Activated CD4-positive, alpha-beta T cell treated with anti-CD3 and anti-CD28 coated beads, Interleukin-2, amount 50 U/mL, for 48 hours (primary cell): ENCODE results near the gene NRSN1.
"Not testable (repeated sequence)": the region's sequence is repeated elsewhere in the genome, so short reads cannot be mapped to it uniquely, and the experiment has no call there.

ENCODE experiments used
- DNase-seq, 2 experiments: peaks; one replicate each; pipeline ENCODE4 v3.0.0-alpha.2; 2020

Gene NRSN1, protein sequence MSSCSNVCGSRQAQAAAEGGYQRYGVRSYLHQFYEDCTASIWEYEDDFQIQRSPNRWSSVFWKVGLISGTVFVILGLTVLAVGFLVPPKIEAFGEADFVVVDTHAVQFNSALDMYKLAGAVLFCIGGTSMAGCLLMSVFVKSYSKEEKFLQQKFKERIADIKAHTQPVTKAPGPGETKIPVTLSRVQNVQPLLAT

DNA sequence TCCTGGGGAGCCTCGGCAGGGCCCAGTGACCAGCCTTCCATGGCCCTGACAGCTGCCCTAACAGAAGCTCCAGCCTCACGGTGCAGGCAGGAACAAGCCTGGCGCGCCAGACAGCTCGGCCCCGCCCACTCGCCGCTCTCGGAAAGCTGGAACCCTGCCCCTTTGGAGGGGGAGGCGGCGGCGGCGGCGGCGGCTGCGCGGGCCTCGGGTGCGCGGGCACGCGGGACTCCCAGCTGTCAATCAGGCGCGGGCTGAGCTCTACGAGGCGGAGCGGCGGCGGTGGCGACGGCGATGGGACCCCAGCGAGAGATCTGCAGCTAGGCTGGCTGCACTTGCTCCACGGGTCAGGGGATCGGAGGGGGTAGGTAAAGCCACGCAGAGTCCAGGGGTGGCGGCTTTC lies at the start of gene NRSN1:
Gene NRSN1 (plus strand): TSS at position 236 of the 400 bp plus-strand sequence. CDS start 8,113 bp downstream, outside the sequence.
- DNase-seq = peak; percentile 8 to 9

DNA sequence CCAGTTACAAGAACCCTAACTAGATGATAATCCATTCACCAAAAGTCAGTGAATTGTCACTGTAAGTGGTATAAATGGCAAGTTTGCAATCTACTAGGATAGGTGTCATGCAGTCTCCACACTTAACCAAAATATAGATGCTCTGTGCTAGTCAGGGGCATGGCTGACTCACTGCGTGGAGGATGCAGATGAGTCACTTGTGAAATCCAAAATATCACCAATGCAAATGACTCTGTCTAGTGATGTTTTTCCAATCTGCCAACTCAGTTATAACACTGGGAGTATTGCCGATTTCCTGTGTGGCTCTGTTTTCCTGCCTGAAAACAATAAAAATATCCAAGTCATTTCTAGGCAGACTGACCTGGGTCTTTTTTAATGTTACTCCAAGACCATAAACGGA lies 47.8 kb upstream of the NRSN1 start:
- DNase-seq = no peak

DNA sequence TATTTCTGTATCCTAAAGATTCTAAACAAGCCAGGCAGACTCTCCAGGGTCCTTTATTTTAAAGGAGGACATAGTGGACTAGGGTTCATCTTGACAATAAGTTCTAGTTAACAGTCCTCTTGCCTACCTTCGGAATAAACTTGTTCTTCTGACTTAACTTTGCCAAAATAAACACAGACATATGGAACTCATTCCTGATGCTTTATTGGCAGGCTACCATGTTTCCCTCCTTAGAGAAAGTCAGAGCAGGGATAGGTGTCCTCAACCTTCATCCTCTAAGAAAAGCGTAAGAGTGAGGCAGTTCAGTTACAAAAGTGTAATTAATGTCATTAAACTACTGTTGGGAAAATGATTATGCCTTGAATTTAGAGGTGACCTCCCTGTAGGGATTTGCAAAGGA lies 46.9 kb upstream of the NRSN1 start:
- no peak for DNase-seq

DNA sequence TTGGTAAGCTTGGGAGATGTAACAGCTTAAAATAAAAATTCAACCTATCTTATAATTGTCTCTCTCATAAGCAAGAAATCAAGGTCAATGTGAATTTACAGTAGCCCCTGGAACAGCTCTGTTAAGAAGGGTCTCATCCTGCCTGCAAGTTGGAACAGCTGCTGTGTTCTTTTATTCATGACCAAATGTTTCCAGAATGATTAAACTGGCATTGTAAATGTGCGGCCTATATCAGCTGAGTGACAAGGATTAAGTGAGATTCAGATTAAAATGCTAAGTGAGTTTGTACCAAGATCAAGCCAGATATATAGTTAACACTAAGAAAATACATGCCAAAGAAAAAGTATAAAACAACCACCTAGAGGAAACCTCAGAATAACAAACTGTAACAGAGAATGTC lies 45.3 kb upstream of the NRSN1 start:
- DNase-seq = no peak

DNA sequence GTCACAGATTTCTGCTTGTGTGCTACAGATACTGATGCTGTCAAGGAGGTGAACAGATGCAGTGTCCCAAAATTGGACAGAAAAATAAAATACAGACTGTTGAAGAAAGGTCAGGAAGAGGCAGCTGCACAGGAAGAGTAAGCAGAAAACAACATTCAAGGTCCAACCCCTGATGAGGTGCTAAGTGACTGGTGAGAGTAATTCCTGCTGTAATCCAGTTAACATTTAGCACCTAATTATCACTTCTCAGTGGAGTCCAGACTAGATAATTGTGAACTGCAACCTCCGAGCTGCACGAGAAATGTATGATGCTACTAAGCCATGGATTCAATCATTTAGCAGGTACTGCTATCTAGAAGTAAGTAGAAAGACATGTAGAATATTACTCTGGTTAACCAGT lies 36.3 kb upstream of the NRSN1 start:
- DNase-seq = no peak

DNA sequence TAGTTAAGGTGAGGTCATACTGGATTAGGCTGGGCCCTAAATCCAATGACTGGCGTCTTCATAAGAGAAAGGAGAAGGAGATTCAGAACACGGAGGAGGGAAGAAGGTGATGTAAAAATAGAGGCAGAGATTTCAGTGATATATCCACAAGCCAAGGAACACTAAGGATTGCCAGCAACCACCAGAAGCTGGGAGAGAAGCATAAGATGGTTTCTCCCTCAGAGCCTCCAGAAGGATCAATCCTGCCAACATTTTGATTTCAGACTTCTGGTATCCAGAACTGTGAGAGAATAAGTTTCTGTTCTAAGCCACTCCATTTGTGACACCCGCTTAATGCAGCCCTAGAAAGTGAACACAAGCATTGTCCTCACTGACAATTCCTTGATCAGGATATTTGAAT lies 33.6 kb upstream of the NRSN1 start:
- no peak for DNase-seq

DNA sequence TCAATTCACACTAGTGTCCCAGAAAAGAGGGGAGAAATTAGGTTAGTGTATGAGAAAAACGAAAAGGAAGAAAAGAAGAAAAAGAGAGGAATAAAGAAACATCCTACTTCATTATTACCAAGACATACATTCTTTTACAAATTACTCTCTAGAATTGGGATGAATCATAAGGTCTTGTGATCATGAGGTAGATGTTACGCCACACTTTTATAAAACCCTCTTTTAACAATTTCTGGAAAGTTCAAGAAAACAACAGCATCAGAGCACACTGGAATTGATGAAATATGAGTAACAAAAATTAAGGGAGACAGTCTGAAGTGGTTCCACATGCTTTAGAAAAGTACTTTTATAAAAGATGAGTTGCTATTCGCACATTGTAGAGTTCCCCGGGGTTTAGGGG lies 32.6 kb upstream of the NRSN1 start:
- no peak for DNase-seq

DNA sequence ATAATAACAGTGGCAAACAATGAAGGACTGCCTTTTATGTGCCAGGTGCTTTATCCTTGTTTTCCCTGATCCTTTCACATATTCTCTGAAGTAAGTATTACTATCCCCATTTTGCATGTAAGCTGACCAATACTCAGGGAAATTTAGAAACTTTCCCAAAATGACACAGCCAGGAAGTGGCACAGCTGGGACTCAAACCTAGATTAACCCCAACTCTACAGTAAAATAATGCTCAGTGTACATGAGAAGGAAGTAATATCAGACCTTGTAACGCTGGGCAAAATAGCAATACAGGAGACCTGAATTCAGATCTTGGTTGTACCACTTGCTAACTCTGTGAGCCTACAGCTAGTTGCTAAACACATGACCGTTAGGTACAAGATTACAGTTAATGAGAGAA lies 26.8 kb upstream of the NRSN1 start:
- no peak for DNase-seq

DNA sequence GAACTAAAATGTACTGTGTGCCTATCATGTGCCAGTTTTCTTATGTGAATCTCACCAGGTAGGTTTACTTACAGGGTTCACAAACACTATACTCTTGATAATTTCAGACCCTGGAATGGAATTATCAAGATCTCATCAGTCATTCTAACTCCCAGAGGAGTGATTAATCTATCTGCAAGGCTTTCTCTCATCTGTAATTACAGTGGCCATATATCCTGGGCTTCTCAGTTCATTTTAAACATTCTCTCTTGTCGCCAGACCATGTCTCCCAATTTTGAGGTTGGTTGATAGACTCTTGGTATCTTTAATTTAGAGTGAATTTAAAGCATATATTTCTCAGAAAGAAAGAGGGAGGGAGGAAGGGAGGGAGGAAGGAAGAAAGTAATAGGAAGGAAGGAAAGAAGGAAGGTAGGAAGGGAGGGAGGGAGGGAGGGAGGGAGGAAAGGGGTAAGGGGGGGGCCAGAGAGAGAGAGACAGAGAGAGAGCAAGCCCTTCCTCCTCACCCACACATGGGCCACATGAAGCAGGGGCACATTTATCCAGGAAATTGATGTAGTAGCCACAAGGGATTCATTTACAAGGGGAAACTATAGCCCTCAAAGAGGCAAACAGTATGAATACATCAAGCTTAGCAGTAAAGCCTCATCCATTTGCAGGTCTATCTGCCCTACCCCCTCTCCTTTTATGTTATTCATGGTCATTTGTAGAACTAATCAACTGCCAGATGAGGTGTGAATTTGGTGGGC lies 25.8 kb upstream of the NRSN1 start:
- DNase-seq = no peak

DNA sequence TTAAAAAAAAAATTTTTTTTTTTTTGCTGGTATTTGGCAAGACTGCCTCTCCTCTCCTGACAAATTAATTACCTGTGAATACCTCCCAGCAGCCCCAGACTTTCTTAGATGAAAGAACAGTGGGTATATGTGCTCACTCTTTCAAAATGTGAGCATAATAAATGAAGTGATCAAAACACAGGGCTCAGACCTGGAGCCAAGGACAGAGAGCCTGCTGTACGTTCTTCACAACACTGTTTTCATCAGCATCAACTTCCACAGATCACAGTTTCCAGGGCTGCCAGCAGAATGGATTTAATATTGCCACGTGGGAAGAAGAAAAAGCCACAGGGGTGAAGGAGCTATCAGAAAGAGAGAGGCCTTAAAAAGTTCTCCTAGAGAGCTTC lies 25.3 kb upstream of the NRSN1 start:
- DNase-seq = no peak

DNA sequence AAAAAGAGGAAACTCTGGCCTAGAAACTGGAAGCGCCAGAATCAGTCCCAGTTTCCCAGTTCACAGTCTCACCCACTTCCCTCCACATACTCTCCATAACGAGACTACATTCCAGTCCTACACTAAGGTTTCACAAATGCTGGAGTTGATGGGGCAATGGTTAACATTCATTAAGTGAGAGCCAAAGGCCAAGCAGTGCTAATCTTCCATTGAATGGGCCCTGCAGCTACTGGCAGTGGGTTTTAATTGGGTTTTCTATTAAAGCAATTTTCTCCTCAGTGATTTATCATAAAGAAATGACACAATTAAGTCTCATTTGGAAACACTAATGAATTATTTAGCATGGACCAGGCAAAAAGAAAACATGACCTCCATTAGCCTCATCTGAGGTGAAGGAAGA lies 20.8 kb upstream of the NRSN1 start:
- no peak for DNase-seq

DNA sequence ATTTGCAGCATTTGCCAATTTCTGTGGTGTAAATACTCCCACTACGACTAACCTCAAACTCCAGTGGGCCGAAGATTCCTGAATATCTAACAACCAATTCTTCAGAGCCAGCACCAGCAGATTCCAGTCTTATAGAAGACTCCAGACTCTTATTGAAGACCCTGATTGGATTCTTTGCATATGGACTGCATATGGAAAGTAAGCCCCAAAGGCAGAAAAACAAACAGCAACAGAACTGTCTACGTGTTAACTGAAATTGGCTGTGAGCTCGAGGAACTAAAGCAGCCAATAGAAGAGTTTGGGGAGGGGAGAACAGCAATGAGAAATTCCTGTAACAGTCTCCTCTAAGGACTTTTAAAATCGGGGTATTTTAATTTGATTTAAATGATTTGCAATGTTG lies 19.7 kb upstream of the NRSN1 start:
- DNase-seq = no peak

DNA sequence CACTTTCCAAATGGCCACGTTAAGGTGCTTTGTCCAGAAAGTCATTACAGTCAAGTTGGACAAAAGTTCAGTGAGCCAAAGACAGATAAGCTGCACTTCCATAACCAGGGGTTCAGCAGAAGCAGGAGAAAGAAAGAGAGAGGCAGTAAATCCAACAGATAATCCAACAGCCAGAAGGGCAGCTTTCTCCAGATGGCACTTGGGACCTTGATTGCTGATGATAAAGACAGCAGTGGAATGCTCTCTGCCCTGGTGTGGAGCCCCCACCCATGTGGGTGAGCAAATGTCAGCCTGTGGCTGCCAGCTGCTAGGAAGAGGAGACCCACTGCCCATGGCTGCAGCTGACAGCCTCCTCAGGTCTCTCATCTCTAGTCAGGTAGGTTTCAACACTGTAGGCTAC lies 18.7 kb upstream of the NRSN1 start:
- DNase-seq = no peak

DNA sequence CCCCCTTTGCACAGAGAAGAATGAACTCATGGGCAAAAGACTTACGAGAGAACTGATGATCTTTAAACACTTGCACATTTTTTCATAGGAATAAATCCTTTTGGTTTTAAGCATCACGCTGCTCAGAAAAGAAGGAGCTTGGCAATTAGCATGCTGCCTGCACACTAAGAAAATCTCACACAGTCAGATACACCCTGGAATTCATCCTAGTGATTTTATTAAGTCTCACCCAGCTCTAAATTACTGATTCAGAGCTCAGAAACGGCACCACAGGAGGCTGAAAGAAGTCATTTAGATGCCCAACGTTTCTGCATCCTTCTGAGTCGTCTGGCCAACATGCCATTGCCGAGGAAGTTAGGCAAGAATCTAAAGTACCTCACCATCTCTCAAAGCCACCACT lies 18.0 kb upstream of the NRSN1 start:
- DNase-seq = no peak

DNA sequence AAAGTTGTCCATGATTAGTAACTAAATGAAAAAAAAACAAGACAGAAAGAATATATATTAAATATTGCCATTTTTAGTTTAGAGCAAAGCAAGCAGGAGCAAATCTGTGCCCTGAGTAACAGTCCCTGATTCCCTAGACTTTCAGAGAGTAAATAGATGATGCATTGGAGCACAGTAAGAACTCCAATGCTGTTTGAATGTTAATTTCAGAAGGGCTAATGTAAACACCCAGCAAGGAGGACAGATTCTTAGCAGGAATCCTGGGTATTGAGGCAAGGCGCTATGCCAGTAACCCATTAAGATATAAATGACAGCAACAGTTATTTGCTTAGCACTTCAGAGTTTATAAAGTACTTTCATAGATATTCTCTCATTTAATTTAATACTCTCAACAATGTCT lies 15.6 kb upstream of the NRSN1 start:
- DNase-seq = no peak

DNA sequence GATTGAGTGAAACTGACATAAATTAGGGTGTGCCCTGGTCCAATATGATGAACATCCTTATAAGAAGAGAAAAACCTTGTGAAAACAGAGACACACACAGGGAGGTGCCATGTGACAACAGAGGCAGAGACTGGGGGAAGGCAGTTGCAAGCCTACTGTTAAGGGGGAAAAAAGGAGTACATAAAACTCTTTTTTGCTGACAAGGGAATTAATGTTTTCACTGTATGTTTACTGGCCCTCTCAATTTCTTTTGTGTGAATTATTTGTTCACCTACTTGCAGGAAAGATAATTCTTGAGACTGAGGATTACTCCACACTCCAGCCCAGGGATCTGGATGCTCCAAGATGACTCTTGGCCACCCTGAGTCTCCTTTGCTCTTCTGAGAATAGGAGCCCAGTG lies 12.1 kb upstream of the NRSN1 start:
- DNase-seq = no peak

DNA sequence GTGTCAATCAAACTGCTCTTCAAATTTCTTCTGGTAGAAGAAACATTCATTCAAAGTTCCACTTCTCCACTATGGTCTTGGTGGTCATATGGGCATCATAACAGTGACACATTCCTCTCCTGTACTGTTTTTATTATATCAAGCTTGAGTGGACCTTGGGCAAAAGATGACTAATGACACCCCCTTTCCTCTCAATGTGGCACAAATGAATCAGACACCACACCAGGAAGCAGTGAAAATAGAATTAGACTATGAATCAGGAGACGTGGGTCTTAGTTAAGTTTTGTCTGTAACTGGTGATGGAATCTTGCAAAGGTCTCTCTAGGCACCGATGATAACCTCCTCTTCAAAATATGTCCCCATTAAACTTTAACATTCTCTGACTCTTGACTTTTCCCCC lies 9.0 kb upstream of the NRSN1 start:
- DNase-seq = no peak

DNA sequence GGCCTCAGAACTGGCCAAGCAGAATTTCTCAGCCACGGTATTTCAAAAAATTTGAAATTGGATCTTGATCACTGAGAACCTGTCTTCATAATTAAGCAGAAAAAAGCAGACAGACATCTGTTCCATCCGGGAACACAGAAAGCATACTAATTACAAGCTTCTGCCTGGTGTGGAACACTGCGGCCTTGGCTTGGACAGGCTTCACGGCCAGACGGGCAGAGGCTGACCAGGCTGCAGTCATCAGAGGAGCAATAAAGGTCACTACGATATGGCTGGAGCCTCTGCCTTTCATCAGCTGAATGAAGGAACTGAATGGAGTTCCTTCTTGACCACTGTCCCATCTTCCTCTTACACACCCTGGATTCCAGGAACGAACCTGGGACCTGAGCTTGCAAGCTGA lies 3.9 kb upstream of the NRSN1 start:
- DNase-seq = no peak

DNA sequence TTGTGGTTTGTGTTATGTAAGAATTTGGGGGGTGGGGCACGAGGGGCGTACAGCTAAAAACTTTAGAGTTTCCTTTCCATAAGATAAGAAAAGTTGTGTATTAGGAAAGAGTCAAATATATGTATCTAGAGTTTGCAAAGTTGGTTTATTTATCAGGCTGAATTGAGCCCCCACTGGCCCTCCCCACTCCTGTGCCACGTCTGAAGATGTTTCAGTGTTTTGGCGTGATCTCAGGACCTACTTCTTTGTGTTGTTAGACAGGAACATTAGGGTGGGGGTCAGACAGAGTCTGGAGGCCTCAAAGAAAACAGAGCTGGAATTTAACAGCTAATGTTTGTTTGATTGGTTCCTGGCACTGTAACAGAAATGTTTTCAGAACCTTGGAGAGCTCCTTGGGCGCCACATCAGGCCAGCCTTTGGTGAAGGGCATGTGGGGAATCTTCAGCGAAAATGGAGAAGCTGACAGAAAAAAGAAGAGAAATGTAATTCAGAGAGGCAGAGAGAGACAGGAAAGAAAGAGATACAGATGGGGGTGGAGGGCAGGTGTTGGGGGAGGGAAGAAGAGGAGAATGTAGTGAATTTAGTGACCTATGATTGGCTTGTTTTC lies 674 bp downstream of the NRSN1 start:
- DNase-seq = peak; percentile 2 to 11

DNA sequence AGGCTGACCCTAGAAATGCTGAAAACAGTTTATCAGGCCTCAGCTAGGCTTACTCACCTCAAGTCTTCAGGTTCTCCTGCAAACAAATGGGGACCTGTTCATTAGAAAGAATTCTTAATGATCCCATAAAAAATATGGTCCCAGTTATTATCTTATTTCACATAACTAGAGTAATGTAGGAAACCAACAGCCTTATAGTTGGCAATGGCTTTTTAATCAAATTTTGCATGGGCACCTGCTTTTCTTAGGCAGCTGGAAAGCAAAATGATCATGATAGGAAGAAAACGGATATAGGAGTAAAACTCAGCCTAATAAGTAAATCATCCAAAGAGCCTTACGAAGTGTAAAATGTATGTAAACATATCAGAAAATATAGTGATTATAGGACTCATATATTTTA lies 1.3 kb downstream of the NRSN1 start:
- DNase-seq = no peak

DNA sequence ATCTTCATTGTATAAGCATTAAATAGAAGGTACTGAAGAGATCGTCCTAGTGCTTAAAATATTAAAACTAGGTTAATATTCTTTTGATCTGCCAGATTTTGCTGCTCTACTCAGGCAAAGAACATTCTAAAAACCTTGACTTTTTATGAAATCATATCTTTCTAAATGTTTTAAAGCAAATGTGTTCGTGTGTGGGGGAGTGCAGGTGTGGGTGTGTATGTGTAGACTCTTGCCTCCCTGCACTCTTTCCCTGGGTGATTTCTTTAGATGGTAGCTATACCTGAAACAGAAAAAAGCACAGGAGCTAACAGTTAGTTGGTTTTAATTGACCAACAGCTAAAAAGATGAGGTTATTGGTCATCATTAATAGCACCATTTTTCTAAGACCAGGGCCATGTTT lies 5.7 kb downstream of the NRSN1 start:
- DNase-seq = no peak

DNA sequence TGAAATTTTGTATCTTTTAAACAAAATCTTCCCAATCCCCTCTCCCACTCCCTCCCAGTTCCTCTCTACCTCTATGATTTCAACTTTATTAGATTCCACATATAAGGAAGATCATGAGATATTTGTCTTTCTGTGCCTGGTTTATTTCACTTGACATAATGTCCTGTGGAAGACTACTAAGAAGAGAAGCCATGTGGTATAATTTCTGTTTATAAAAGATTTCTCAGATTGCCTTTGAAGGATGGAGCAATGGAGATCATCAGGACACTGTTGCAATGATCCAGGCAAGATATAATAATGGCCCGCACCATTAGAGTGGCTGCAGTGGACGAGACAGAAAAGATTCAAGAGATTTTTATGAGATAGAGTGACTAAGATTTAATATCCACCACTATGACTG lies 13.1 kb downstream of the NRSN1 start:
- no peak for DNase-seq

DNA sequence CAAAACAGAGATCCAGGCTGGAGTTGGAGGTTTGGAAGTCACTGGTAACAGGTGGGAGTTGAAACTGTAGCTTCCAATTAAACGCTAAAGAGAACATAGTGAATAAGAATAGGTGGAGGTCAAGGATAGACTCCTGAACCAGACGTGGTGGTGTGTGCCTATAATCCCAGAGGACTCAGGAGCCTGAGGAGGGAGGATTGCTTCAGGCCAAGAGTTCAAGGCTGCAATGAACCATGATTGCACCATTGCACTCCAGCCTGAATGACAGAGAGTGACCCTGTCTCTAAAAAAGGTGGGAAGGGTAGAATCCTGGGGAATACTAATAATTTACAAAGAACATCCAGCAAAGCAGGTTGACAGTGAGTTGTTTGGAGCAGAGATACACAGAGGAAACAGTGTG lies 13.6 kb downstream of the NRSN1 start:
- DNase-seq = no peak

DNA sequence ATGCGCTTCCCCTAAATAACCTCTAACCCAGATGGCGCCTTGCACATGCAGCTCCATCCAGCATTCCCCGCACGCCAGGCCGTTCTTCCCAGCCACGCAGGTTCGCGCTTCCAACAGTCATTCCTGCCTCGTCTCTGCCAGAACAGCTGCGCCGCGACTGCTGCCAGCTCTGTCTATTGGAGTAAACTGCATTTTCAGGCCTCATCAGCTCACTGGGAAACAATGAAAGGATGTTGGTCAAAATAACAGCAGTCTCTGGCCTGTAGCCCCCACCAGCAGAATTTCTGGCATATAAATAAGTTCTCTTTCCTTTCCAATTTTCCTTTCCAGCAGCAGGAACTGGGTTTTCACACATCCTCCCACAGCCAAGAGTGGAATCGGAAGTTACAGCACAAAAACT lies 14.6 kb downstream of the NRSN1 start:
- no peak for DNase-seq

DNA sequence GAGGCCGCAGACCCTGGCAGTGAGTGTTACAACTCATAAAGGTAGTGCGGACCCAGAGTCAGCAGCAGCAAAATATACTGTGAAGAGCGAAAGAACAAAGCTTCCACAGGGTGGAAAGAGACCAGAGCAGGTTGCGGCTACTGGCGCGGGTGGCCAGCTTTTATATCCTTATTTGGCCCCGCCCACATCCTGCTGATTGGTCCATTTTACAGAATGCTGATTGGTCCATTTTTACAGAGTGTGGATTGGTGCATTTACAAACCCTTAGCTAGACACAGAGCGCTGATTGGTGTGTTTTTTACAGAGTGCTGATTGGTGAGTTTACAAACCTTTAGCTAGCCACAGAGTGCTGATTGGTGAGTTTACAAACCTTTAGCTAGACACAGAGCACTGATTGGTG lies 16.7 kb downstream of the NRSN1 start:
- not testable (repeated sequence) for DNase-seq
